ENCODE measurements around the gene RBBP5. TPM values are rescaled to one million over a fixed set of nuclear protein-coding genes. Genes with fewer than 3 reads are reported as not detected.

The RBBP5 gene
- polyA plus RNA-seq, 1 donor from 2014 or later: 19.0 TPM

DNA sequence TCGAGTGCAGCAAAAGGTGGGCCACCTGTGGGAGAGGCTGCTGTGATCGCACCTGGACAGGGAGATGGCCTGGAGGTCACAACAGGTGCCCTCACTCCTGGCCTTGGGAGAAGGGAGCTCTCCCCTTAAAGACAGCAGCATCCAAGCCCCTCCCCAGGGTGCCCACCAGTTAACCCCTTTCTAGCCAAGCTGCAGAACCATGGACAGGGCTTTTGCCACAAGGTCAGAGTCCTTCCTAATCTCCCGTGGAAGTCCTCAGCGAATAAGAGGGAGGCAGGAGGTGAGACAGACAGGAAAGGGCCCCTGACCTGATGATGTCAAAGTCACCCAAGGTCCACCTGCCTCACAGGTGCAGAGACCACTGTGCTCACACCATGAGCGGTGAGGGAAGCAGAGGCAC, 77.0 kb downstream of the RBBP5 start:
- Mint-ChIP-seq H3K27me3 (peaks cover 41% of the 10 kb centered on the region), H3K36me3 (no peaks in the 10 kb centered on the region), H3K4me1 (no peaks in the 10 kb centered on the region), H3K9me3 (no peaks in the 10 kb centered on the region), H3K4me3 (no peak overlapping the region), H3K27ac (no peak overlapping the region)

DNA sequence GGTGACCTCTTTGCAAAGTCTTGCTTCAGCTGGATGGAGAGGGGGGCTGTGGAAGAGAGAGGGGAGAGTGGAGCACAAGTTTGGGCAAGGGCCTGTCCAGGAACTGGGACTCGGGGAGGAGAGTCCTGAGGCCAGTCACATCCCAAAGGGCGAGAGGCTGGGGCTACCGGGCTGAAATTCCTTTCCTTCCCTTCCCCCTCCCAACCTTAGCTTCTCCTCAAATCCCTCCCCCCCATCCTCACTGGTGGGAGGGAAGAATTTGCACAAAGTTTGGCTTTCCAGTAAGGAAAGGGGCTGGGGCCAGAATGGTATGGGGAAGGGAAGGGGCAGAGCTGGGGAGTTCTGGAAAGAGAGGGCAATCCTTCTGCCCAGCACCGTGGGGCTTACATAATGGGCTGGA, 77.9 kb downstream of the RBBP5 start:
- H3K27me3 Mint-ChIP-seq: peaks cover 41% of the 10 kb centered on the region

DNA sequence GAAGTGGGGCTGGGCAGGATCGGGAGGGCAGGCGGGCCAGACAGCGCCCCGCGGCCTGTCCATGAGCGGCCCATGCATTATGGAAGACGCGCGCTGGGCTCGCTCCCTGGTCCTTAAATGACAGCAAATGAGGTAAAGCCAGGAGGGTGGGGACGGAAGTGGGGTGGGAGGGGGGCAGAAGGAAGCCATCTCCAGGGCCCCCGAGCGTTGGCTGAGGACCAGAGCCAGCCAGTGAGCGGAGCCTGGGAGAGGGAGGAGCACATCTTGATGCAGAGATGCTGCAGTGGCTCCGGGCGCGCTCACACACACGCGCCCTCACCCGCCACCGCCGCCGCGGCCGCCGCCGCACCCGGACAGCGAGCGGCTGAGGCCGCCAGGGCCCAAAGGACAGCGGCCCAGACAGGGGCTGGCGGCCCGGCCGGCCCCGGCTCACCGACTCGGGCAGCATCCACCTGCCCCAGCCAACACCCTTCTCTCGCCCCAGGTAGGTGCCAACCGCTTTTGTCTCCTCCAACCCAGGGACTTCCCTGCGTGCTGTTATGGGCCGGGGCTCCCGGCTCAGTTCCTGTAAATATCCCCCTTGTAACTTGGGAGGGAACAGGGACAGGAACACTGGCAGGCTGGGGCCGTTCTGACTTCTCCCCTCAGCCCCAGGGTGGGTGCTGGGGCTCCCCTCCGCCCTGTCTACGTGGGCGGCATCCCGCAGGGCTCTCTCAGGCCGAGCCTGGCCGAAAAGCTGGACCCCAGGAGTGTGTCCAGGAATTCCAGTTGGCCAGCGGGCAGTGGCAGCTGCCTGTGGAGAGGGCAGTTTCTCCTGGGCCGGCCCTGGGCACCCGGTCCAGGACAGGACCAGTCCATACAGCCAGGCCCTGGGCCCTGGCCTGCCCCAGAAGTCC, 78.6 kb downstream of the RBBP5 start, which contains the start of gene CNTN2:
Gene CNTN2 (plus strand): TSS at position 302 of the 896 bp plus-strand sequence. CDS start 9,974 bp downstream, outside the sequence.
- Mint-ChIP-seq H3K27me3 (peaks cover 41% of the 10 kb centered on the region), H3K36me3 (no peaks in the 10 kb centered on the region), H3K9me3 (peaks cover 0 to 1% (median 0%) of the 10 kb centered on the region in 3 donors), H3K4me1 (no peaks in the 10 kb centered on the region), H3K27ac (no peak within 1 kb of the TSS), H3K4me3 (no peak within 1 kb of the TSS)

More for the DNA sequence above, 77.9 kb downstream of the RBBP5 start:
- Mint-ChIP-seq H3K36me3 (no peaks in the 10 kb centered on the region), H3K27ac (no peak overlapping the region), H3K9me3 (no peaks in the 10 kb centered on the region), H3K4me1 (no peaks in the 10 kb centered on the region), H3K4me3 (no peak overlapping the region)

DNA sequence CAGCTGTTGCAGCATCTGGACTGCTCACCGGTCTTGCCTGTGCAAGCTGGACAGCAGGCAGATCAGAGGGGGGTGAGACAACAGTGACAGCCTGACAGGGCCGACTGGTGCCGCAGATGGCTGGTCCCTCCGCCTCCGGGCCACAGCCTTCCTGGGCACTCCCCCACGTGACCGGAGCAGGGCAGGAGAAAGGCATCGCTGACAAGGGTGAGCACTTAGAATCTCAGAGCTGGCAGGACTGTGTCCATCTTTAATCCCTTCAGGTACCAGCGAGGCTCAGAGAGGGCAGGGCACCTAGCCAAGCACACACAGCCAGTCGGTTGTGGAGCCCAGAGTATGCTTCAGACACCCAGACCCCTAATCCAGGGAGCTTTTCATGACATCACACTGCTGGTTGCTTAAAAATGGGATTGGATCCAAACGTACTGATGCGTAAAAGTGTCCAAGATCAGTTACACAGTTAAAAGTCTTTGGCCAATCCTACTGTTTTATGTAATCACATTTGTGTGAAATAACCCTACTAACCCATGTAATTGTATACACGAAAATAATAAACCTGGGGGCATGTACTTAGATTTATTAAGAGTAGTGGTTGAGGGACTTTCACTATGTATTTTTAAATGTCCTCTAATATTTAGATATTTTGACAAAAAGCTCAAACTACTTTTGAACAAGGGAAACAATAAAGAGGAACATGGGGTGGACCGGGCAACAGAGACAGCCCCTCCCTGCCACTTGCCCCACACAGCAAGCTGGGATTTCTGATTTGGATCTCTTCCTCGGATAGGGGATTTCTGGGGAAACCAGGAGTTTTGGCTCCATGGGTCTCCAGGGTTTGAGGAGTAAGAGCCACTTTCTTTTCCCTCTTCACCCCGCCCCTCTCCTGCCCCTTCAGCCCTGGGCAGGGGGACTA, 79.5 kb downstream of the RBBP5 start:
- Mint-ChIP-seq H3K9me3 (peaks cover 0 to 1% (median 0%) of the 10 kb centered on the region in 3 donors), H3K4me3 (peak overlapping the region in 1 of 4 donors; percentile 19), H3K27me3 (peaks cover 38% of the 10 kb centered on the region), H3K36me3 (no peaks in the 10 kb centered on the region), H3K4me1 (no peaks in the 10 kb centered on the region), H3K27ac (no peak overlapping the region)

DNA sequence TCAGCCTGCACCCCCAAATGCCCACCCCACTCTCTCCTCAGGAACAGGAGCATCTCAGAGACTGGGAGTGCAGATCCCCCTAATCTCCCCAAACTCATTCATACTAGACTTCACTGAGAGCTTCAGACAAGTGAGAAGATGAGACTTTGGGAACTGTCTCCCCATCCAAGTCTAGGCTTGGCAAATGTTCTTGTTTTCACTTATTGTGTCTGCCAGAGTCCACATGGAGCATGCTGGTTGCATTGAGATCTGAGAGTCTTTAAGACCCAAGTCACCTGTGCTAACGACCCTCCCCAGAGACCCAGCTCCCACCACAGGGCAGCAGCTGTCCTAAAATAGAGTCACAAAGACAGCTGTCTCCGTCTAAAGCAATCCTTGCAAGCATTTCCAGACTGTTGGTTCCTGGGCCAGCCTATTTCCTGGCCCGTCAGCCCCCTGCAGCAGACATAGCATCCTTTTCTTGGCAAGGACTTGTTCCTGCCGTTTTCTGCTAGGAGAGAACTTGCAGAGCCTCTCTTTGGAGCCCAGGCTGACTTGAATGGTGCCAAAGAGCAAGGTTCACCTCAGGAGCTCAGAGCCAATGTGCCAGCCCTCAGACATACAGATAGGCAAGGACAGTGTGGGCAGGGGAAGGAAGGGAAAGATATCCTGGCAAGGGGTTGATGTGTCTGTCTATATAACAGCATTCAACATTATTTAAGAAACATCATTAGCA, 80.6 kb downstream of the RBBP5 start:
- Mint-ChIP-seq H3K9me3 (peaks cover 0 to 2% (median 1%) of the 10 kb centered on the region in 3 donors), H3K4me1 (no peaks in the 10 kb centered on the region), H3K27me3 (peaks cover 39% of the 10 kb centered on the region), H3K27ac (no peak overlapping the region), H3K4me3 (no peak overlapping the region), H3K36me3 (no peaks in the 10 kb centered on the region)

DNA sequence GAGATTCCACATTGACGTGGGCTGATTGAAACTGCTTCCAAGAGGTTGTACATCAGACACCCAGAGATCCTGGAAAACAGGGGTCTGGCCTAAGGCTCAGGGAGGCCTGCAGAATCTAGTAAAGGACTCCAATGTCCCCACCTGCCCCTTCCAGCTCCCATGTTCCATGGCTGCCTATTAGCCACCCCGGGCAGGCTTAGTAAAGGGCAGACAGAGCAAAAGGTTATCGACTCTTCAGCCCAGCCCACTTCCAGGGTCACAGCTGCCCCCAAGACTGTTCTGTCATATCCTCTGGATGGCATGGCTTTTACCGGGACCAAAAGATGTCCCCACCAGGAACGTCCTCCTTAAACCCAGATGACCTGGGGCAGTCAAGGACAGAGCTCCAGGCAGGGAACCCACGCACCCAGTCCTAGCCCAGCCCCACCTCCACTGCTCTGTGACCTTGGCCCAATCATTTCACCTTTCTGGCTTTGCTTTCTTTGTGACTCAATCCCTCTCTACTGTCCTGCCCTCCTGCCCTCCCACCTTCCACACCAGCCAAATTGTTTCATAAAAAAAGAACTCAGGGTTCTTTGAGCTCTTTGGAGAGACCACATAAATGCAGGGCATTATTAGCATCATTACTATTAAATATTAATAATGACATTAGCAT, 83.5 kb downstream of the RBBP5 start:
- H3K4me1 Mint-ChIP-seq: no peaks in the 10 kb centered on the region
- H3K4me3 Mint-ChIP-seq: peak overlapping the region in 1 of 4 donors; percentile 31
- H3K36me3 Mint-ChIP-seq: no peaks in the 10 kb centered on the region
- H3K27me3 Mint-ChIP-seq: peaks cover 24% of the 10 kb centered on the region
- H3K27ac Mint-ChIP-seq: peak overlapping the region in 1 of 3 donors; percentile 52
- peaks cover 5 to 7% (median 6%) of the 10 kb centered on the region in 3 donors for H3K9me3 Mint-ChIP-seq

DNA sequence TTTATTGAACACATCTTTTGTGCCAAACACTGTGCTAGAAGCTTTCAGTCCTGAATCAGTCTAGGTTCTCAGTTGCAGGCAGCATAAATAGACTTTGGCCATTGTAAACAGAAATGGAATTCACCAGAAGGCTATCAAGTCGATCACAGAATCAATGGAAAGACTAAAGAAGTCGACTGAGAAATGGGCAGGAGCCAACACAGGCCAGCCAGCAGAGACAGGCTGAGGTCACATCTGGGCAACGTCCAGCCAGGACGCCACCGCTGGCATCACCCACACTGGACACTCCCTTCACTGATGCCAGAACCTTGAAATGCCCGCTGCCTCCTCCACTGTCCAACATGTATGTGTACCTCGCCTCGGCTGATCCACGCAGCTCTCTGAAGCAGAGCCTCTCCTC, 84.2 kb downstream of the RBBP5 start:
- H3K9me3 Mint-ChIP-seq: peaks cover 5 to 7% (median 6%) of the 10 kb centered on the region in 3 donors
- H3K27me3 Mint-ChIP-seq: peaks cover 23% of the 10 kb centered on the region
- no peak overlapping the region for H3K4me3 Mint-ChIP-seq
- no peak overlapping the region for H3K27ac Mint-ChIP-seq
- no peaks in the 10 kb centered on the region for H3K36me3 Mint-ChIP-seq
- no peaks in the 10 kb centered on the region for H3K4me1 Mint-ChIP-seq

Other genes starting within 250 kb of the RBBP5 start
- not detected for gene CNTN2, start 78.8 kb downstream of the RBBP5 start, polyA plus RNA-seq
- gene TMEM81, start 37.5 kb downstream of the RBBP5 start, polyA plus RNA-seq: 0.83 TPM
- 6.1 TPM for gene DSTYK, start 89.7 kb upstream of the RBBP5 start, polyA plus RNA-seq
- gene TMCC2, start 106.0 kb upstream of the RBBP5 start, polyA plus RNA-seq: 0.11 TPM
- gene NUAK2, start 199.8 kb upstream of the RBBP5 start, polyA plus RNA-seq: 91.9 TPM
- 0.20 TPM for gene KLHDC8A, start 234.9 kb upstream of the RBBP5 start, polyA plus RNA-seq

Data from IgD-negative memory B cell (primary cell).